Activated CD8-positive, alpha-beta memory T cell treated with anti-CD3 and anti-CD28 coated beads for 48 hours (primary cell): ENCODE results near the gene MICU1.
"Not testable (repeated sequence)": the region's sequence is repeated elsewhere in the genome, so short reads cannot be mapped to it uniquely, and the experiment has no call there.

ENCODE experiments used
- DNase-seq, 3 experiments: peaks; one replicate each; pipeline ENCODE4 v3.0.0-alpha.2; 2020; ENCODE audit warnings: low read depth in 2 of 3, low spot score in 2 of 3

MICU1 gene

DNA sequence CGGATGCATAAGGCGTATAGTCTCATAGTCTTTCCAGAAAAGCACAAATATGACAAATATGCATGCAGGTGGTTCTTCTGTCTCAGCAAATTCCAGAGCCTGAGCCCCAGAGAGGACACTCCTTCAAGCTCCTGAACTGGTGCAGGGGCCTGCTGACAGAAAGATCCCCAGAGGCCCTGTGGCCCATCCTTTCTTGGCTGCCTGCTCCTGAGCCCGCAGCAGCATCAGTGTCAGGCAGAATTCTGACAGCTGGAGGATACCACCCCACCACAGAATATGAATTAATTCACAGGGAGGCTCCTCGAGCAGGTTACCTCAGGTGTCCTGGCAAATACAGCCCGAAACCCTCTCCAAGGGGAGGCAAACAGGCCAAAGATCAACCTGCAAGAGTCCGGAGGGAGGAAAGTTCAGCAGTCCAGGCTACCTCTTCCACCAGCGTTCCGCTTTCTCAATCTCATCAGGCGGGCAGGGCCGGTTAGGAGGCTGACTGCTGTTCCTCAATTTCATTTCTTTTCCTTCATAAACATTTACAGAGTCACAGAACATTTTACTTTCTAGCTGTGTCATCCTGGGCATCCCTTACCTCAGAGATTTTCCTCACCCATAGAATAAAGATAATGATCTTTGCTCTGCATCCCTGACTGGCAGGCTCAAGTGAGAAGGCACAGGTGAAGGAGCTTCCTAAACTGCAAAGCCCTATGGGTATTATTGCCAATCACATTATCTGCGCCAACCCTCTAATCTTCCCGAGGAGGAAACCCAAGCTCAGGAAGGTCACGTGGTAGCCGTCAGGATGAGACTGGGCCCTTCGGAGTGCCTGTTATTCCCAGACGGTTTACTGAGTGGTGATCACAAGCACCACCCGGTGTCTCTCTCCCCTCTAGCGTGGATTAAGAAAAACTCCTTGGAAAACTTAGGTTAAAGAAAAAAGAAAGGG is 272.6 kb downstream of the MICU1 start:
- no peak for DNase-seq

DNA sequence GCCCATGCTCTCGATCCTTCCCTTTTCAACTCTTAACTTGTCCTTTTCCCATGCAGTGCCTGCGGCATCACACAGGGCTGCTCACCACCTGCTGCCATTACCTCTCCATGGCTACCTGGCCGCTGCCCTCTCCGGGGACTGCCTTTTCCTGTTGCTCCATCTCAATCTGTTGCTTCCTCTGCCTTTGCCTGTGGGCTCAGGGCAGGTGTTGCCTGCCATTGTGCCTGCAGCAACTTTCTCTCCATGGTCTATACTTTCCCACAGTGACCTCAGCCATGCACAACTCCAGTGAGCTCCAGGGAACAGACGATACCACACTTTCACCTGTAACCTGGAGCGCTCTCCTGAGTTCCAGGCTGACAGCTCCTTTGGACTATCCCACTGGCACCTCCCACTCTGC is 274.4 kb downstream of the MICU1 start:
- no peak for DNase-seq

DNA sequence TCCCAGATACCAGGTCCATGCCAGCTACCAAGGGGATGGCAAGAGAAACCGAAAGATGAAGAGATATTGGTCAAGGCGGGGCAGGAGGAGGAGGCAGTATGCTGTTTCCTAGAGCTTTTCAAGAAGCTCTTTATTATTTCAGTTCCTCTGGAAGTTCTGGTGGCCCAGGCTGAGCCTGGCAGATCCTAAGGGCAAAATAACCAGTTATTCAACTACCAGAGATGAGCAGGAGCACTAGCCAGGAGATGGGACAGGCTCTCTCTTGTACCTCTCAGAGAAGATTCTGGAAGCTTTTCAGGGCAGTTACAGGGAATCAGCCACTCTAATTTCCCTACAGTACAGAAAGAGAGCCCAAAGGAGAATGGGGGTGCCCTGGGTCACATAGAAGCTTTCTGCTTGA is 276.4 kb downstream of the MICU1 start:
- DNase-seq, result no peak

DNA sequence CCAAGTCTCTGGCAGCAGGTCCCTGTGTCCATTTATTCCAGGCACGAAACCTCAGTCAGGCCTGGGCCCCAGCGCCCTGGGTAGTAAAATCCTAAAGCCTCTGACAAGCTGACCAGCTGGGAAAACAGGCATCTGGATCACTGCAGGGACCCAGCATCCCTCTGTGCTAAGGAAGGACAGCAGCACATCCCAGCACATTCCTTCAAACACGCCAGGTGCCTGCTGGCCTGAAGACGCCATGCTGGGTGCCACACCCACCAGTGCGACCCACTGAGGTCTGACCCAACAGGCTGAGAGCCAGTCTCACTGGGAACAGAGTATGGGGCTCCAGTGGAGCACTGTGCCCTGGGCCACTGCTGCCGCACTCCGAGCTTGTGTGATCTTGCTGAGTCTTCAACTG is 277.6 kb downstream of the MICU1 start:
- no peak for DNase-seq

DNA sequence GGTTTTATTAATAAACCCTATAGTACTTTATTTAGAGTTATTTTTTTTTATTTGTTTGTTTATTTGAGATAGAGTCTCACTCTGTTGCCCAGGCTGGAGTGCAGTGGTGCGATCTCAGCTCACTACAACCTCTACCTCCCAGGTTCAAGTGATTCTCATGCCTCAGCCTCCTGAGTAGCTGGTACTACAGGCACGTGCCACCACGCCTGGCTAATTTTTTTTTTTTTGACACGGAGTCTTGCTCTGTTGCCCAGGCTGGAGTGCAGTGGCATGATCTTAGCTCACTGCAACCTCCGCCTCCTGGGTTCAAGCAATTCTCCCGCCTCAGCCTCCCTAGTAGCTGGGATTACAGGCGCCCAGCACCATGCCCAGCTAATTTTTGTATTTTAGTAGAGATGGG is 279.8 kb downstream of the MICU1 start:
- not testable (repeated sequence) for DNase-seq

DNA sequence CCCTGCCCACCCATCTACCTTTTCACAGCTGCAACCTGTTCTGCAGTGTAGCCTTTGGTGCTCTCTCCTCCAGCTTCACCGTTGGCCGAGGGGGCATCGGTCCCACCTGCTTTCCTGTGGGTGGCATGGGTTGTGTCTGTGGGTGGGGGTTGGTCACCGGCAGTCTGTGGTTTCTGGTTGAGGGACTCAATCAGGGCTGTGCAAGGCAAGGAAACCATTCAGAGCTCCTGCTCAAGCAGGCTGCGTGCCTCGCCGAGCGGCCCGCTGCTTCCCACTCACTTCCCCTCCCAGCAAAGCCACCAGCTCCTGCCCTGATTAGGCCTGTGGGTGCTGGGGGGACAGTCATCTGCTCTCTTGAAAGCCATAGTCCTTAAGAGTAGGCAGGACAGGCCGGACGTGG is 280.9 kb downstream of the MICU1 start:
- no peak for DNase-seq

DNA sequence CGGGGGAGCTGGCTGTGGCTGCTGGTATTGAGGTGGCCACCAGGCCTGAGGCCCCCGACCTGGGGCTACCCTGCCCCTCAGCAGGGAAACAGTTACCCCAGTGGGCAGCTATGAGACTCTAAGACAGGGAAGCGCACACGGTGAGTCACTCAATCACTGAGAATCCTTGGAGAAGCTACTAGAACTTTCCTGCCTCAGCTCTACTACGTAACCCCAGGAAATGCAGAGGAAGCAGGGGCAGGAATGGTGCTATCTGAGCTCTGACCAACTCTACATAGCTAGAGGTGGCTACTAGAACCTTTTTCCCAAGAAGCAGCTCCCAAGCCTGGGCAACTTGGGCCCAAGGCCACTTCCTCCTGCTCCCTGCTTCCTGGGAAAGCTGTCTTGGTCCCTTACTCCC is 283.0 kb downstream of the MICU1 start:
- no peak for DNase-seq

DNA sequence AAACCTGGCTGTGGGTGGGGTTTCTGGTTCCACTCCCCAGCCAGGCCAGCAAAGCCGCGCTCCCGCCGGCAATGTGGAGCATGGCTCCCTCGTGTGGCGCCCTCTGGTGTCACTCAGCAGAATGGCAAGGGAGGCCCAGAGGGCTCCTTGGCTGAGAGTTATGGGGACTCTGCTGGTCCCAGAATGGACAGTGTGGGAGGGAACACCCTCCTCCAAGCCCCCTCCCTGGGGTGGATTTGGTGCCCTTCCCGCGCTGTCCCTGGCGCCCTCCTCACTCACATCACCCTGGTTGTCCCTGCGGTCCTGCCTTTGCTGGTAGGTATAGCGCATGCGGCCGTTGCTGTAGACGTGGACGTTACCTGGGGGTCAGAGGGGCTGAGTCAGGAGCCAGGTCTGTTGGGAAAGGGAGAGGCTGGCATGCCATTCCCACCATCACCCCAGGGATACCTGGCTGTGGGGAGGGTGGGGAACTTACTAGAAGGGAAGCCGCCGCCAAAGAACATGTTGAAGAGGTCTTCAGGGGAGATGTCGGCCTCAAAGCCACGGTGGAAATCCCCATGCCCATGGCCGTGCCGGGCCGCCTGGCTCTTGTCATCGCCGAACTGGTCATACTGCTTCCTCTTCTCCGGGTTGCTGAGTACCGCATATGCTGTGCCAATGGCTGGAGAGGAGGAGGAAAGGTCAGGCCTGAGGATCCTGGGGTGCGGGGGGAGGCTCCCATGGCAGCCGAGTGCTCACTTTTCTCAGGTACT is 285.2 kb downstream of the MICU1 start:
- peak in 1 of 3 experiments; percentile 68 for DNase-seq

DNA sequence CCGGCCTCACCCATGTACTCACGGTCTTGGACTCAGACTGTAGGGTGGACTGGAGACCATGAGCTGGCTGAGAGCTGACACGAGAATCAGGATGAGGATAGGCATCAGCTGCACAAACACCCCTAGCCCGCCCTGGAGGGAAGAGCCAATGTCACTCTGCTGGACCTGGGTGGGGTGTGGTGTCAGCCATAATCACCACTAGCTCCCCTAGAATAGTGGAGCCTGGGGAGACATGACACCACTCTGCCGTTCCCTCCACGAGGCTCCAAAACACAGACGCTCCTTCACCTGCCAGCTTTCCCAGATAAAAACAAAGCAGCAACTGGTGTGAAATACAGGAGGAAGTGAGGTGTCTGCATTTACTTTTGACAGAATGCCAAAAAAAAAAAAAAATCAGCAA is 287.7 kb downstream of the MICU1 start:
- DNase-seq, result no peak

DNA sequence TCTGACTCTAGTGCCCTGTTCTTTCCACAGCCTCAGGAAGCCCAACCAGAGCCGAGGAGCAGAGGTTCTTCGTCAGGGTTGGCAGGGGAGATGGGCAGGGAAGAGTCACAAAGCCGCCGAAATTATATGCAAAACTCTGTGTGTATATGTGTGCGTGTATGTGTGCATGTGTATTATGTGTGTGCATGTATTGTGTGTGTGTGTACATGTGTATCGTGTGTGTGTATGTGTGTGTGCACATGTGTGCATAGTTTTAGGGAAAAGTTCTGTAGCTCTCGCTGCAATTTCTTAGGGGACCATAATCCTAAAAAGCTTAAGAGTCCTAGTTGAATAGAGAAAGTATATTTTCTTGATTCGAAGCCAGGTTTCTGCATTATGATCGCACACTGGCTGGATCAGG is 288.2 kb downstream of the MICU1 start:
- no peak for DNase-seq

DNA sequence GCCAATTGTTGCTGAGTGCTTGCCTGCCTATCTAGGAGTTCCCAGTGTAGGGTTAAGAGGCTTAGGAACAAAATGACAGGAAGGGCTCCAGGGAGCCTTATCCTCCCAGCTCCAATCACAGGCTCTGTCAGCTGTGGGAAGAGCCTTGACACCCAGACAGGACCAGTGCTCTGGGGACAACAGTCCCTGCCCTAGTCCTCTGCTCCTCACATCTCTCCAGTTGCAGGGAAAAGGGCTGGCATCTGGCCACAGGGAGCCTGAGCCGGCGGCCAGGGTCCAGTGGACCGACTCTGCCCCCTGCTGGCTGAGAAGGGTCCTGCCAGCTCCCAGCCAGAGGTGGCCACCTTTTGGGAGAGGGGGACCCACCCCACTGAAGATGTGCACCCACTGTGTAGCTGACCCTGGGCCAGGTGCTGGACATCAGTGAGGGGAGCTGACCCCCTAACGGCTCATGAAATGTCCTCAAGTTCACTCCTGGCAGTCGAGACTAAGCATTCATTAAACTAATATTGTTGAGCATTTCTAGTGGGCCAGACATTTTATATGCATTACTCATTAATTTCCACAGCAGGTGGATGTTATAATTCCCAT is 288.7 kb downstream of the MICU1 start:
- peak in 1 of 3 experiments; percentile 58 for DNase-seq

DNA sequence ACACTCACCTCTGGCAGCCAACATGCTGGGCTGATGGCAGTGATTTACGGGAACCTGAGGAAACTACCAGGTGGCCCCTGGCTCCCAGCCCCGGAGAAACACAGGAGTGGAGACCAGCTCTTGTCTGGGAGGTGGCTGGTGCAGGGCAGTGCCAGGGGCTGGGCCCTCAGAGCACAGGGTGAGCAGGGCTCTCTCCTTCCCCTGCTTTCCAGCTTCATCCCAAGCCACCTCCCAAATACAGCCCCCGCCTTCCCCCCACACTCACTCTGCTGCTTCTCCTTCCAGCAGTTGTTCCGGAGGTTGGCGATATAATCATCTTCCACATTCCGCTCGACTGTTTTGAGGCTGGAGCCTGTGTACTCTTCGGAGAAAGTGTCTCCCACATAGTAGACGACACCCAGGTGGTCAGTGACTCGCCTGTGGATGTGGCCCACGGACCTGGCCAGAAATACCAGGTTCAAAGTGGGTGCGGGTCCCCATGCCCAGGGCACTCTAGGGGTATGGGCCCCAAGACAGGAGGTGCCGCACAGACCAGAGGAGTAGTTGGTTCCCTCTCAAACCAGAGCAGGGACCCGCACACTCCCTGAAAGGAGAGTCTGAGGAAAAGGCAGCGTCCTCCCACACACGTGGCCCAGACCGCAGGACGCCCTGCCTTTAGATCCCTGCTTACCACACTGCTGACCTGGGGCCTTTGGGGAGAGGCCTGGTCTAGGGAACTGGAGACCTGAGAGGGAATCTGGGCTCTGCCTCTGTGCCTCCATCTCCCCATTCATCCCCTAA is 289.4 kb downstream of the MICU1 start:
- DNase-seq, result no peak

DNA sequence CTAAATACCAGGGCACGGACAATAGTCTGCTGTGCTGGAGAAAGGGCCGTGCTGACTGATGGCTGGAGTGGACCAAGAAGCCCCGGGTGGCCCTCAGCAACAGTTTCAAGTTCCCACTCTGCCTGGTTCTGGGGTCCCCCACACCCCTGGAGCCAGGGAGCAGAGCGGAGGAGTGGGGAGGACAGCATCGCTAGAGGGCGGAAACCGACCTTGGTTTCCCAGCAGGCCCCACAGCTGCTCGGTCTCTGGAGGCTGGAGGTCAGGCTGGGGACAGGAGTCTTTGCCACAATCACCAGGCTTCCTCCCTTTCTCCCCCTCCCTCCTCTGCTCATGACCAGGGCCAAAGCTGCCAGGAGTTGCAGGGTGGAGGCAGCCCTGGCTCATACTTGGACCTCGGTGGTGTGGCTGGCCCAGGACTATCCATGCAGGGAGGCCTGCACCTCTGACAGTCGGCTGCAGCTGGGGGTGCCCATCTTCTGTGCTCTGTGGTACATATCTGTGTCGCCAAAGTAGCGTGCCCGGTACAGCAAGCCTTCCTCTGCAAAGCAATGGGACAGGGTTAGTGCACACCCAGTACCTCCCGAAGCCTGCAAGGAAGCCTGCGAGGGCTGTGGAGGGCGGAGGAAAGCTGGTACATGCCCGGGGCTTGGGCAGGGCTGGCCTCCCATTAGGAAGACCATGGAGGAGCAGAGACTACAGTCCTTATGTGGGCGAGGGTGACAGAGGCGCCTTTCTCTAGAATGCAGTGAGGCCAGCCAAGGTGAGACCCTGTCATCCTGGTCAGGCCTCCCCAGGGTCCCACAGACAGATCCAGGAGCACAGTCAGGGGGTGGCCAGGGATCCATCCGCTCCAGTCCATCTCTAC is 290.3 kb downstream of the MICU1 start:
- DNase-seq, result peak in 1 of 3 experiments; percentile 47

DNA sequence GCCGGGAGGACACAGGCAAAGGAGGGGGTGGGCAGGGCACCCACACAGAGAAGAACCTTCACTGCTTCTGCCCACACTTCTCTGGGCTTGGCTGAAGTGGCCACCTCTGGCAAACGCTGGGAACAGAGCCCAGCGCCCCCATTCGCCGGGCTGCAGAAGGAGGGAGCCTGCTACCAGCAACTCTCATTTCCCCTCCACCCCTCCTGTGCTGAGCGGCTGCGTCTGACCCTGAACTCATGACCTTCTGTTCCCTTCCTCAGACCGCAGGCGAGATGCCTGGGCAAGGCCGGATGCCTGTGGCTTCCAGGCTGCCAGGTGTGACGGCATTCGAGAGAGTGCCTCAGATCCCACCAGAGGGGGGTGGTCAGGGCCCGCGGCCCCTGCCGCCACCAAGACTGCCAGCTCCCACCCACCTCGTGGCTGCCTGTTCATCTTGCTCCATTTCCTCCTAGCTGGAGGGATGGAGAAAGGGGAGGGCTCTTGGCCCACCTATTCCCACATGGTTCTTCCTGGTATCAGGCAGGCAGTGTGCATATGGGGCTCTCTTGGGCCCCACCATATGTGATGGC is 291.0 kb downstream of the MICU1 start:
- peak in 2 of 3 experiments; percentile 52 to 87 for DNase-seq

DNA sequence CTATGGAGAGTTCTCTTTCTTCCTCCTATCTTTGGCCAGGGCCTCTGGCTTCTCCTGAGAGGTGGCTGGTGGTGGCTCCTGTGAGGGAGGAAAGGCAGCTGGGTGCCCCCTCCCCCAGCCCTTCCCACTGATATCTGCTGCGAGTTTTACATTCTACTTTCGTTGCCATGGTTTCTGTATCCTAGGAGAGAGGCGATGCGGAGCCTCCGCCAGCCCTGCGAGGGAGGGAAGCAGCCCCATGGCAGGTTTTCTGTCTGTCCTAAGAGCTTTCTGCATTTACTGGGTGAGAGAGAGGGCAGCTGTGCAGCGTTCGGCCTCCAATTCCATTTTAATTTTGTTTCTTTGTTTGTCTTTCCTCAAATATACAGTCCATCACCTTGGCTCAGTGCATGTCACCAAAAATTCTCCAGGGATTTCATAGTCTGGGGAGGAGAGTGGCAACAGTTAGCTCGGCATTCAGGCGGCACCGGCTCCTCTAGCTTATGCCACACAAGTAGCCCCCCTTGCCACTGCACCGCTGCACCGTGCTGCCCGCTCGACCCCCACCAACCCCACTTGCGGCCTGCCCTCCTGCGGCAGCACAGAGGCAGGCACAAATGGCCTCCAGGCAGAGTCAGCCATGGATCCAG is 291.6 kb downstream of the MICU1 start:
- DNase-seq, result no peak

DNA sequence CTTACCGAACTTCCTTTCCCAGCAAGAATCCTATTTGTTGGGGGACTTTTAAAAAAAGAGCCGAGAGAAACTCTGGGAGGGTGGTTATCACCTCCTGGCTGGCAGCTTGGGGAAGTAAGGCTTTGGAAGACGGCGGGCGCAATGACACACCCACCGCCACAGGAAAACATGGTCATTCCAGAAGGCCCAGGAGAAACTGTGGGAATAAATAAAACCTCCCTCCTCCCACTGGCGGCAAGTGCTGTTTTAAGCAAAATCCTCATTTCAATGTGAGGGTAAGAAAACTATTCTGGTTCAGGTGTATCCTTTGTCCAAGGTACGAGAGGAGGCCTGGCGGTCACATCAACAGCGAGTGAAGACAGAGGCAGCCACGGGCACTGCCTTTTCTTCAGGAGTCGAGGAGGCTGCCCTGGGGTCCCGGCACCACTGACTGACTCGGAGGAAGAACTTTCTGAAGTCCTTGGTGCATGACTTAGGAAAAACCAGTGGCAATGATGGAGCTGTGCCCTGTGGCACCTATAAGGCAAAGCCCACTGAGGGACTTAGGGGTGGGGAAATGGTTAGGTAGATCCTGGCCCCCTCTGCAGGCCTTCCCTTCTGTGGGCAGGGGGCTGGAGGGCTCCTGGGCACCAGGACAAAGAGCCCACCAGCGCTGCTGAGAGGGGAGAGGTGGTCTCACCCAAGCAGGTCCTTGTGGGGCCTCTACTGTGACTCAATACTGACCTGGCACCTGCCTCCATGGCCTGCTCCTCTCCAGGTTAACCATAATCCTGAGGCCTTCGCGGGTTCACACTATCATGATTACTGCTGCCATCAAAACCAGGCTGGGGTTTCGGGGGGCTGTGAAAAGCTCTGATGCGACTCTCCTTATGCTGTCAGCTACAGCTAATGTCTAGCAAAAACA is 292.5 kb downstream of the MICU1 start:
- DNase-seq, result no peak

DNA sequence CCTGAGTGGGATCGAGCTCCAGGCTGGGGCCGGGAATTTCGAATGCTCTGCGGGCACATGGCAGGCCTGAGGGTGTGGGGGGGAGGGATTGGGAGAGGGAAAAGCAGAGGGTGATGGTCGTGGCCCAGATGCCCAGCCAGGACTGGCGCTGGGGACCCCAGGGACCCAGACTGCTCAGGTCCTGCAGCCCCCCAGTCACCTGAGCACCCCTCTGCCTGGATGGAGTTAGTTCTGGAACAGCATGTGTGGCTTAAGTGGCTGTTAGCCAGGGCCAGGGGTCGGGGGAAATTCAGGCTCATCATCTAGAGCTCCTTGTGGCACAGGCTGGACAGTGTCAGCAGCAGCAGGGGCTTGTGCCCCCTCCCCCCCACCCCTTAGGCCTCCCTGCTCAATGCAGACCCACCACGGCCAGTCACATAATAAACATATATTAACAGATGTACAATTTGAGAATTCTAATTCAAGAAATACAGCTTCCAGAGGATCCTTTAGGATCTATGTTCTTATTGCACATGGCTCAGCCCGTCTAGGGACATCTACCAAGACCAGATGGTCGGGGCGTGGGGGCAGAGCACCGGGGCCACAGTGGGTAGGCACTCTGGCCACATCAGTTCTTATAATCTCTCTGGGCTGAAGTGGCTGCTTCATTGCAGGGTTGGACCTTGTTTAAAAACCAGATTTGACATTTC is 293.3 kb downstream of the MICU1 start:
- no peak for DNase-seq
